ENCODE measurements around the gene CAPN9.
"Not testable (repeated sequence)": the region's sequence is repeated elsewhere in the genome, so short reads cannot be mapped to it uniquely, and the experiment has no call there.

Gene CAPN9

GRCh38 chr1:230710543-230710904 is 36.7 kb upstream of the CAPN9 start:
- DNase-seq, result no peak

GRCh38 chr1:230711245-230711644 is 35.9 kb upstream of the CAPN9 start:
- no peak for DNase-seq

GRCh38 chr1:230712470-230712942 is 34.7 kb upstream of the CAPN9 start:
- no peak for DNase-seq

- DNase-seq, result no peak
These were observed 34.0 kb upstream of the CAPN9 start for GRCh38 chr1:230713138-230713537.

- no peak for DNase-seq
These were observed 33.7 kb upstream of the CAPN9 start for GRCh38 chr1:230713547-230713914.

GRCh38 chr1:230713915-230714764 is 33.0 kb upstream of the CAPN9 start, which contains the start of gene AGT:
Gene AGT (minus strand): TSS chr1:230714122. CDS start chr1:230710823, 3,299 bp downstream.
- no peak for DNase-seq

- DNase-seq, result no peak
These were observed 31.7 kb upstream of the CAPN9 start for GRCh38 chr1:230715510-230715909.

- not testable (repeated sequence) for DNase-seq
These were observed 30.7 kb upstream of the CAPN9 start for GRCh38 chr1:230716453-230716852.

- no peak for DNase-seq
These were observed 29.9 kb upstream of the CAPN9 start for GRCh38 chr1:230717251-230717650.

- not testable (repeated sequence) for DNase-seq
These were observed 25.2 kb upstream of the CAPN9 start for GRCh38 chr1:230721849-230722522.

GRCh38 chr1:230725256-230726012 is 21.8 kb upstream of the CAPN9 start:
- no peak for DNase-seq

- DNase-seq, result no peak
These were observed 18.3 kb upstream of the CAPN9 start for GRCh38 chr1:230728710-230729392.

- DNase-seq, result no peak
These were observed 16.2 kb upstream of the CAPN9 start for GRCh38 chr1:230730977-230731376.

- no peak for DNase-seq
These were observed 11.7 kb upstream of the CAPN9 start for GRCh38 chr1:230735447-230735846.

GRCh38 chr1:230737622-230738262 is 9.4 kb upstream of the CAPN9 start:
- no peak for DNase-seq

GRCh38 chr1:230739564-230740290 is 7.5 kb upstream of the CAPN9 start:
- no peak for DNase-seq

- DNase-seq, result no peak
These were observed 3.3 kb upstream of the CAPN9 start for GRCh38 chr1:230743899-230744298.

GRCh38 chr1:230744382-230744781 is 2.8 kb upstream of the CAPN9 start:
- DNase-seq, result no peak

- no peak for DNase-seq
These were observed 2.1 kb upstream of the CAPN9 start for GRCh38 chr1:230745071-230745470.

- no peak for DNase-seq
These were observed 571 bp upstream of the CAPN9 start for GRCh38 chr1:230746617-230747016.
